ENCODE data around the gene TRABD2B.

The TRABD2B gene

GRCh38 chr1:47887475-47888293 lies 109.5 kb downstream of the TRABD2B start:
- Mint-ChIP-seq H3K4me1 (peaks cover 29% of the 10 kb centered on the region), H3K36me3 (ENCODE audit: low read depth) (no peaks in the 10 kb centered on the region), H3K4me3 (no peak overlapping the region), H3K9me3 (no peaks in the 10 kb centered on the region), H3K27me3 (ENCODE audit: low read depth) (peaks cover 52% of the 10 kb centered on the region), H3K27ac (no peak overlapping the region)
- TF ChIP-seq CTCF (IDR thresholded peaks at IDR 0.05; ENCODE audit: unreplicated experiment in 3 of 3): no peak

GRCh38 chr1:47887060-47887459 lies 110.1 kb downstream of the TRABD2B start:
- H3K4me1 Mint-ChIP-seq: peaks cover 35% of the 10 kb centered on the region
- no peaks in the 10 kb centered on the region for H3K36me3 Mint-ChIP-seq (ENCODE audit: low read depth)
- no peak overlapping the region for H3K27ac Mint-ChIP-seq
- H3K4me3 Mint-ChIP-seq: no peak overlapping the region
- H3K27me3 Mint-ChIP-seq (ENCODE audit: low read depth): peaks cover 52% of the 10 kb centered on the region
- H3K9me3 Mint-ChIP-seq: no peaks in the 10 kb centered on the region
- no peak for TF ChIP-seq CTCF (IDR thresholded peaks at IDR 0.05; ENCODE audit: unreplicated experiment in 3 of 3)

DNA sequence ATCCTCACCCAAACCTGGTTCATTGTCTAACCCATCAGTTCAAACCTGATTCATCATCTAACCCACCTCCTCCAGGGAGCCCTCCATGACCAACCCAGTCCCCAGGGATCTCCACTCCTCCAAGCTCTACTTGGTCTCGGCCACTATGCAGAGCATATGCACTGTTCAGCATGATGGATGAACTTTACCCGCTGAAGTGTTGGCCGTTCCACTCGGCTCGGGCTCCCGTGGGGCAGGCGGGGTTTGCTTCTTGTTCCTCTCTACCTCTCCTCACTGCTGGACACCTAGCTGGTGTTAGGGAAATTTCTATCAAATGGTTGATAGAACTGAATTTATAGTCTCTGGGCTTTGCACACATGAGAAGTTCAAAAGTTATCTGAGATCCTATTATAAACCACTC lies 111.0 kb downstream of the TRABD2B start:
- no peak for TF ChIP-seq CTCF (IDR thresholded peaks at IDR 0.05; ENCODE audit: unreplicated experiment in 3 of 3)
- peaks cover 41% of the 10 kb centered on the region for H3K4me1 Mint-ChIP-seq
- no peaks in the 10 kb centered on the region for H3K36me3 Mint-ChIP-seq (ENCODE audit: low read depth)
- peaks cover 52% of the 10 kb centered on the region for H3K27me3 Mint-ChIP-seq (ENCODE audit: low read depth)
- H3K4me3 Mint-ChIP-seq: no peak overlapping the region
- H3K9me3 Mint-ChIP-seq: no peaks in the 10 kb centered on the region
- peak overlapping the region in 2 of 3 experiments; percentile 18 to 63 for H3K27ac Mint-ChIP-seq

DNA sequence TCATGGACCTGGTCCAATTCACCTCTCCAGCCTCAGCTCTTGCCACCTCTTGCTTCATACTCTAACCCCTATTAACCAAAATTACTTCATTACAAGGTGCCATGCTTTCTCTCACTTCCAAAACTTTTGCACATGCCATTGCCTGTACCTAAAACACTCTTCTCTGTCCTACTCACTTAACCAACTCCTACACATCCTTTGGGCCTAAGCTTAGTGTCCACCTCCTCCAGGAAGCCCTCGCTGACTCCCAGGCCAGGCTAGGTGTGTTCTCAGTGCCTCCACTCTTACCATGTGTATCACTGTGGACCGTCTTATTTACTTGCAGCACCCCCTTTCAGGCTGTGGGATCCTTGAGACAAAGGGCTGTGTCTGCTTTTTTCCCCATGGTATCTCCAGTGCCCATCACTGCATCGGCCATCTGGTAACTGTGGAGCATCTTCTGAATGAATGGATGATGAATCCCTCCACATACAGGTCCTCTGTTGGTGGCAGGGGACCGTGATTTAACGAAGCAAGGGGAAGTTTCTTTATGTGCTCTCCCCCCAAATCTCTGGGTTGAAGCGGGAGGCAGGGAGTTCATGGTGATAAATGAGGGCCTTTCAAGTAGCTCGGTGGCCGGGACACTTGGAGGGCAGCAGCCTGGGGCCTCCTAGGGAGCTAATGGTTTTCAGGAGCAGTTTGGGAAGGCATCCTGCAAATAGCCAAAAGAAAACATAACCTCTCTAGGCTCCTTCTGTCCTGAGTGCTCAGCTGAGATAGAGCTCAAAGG lies 111.9 kb downstream of the TRABD2B start:
- peaks cover 52% of the 10 kb centered on the region for H3K27me3 Mint-ChIP-seq (ENCODE audit: low read depth)
- H3K4me3 Mint-ChIP-seq: no peak overlapping the region
- H3K27ac Mint-ChIP-seq: peak overlapping the region in 2 of 3 experiments; percentile 18 to 63
- H3K4me1 Mint-ChIP-seq: peaks cover 41% of the 10 kb centered on the region
- H3K9me3 Mint-ChIP-seq: no peaks in the 10 kb centered on the region
- no peak for TF ChIP-seq CTCF (IDR thresholded peaks at IDR 0.05; ENCODE audit: unreplicated experiment in 3 of 3)
- no peaks in the 10 kb centered on the region for H3K36me3 Mint-ChIP-seq (ENCODE audit: low read depth)

- H3K36me3 Mint-ChIP-seq (ENCODE audit: low read depth): no peaks in the 10 kb centered on the region
- no peak overlapping the region for H3K27ac Mint-ChIP-seq
- peaks cover 41% of the 10 kb centered on the region for H3K4me1 Mint-ChIP-seq
- peaks cover 41% of the 10 kb centered on the region for H3K27me3 Mint-ChIP-seq (ENCODE audit: low read depth)
- H3K4me3 Mint-ChIP-seq: no peak overlapping the region
- no peaks in the 10 kb centered on the region for H3K9me3 Mint-ChIP-seq
- no peak for TF ChIP-seq CTCF (IDR thresholded peaks at IDR 0.05; ENCODE audit: unreplicated experiment in 3 of 3)
These were observed 113.2 kb downstream of the TRABD2B start for GRCh38 chr1:47883963-47884362.

Data from nephron (organoid).